ENCODE measurements around the gene KL. TPM values are rescaled to one million over a fixed set of nuclear protein-coding genes. Genes with fewer than 3 reads are reported as not detected.

The KL gene
- total and polyA plus RNA-seq, 2 of the 8 experiments (the other 6 are each of a cell fraction or from before 2014, with no cell fraction given), result 0.02 TPM; not detected in 1

- H4K91ac ChIP-seq (replicated peaks; ENCODE audit: insufficient read length, low read length), result no peak overlapping the region
- H3K27ac ChIP-seq (ENCODE audit: low read depth, low read length), result no peak overlapping the region
- H3K9ac ChIP-seq (replicated peaks in 1 of 4; ENCODE audit: extremely low read depth in 1 of 4, low read depth in 3 of 4, low read length in 3 of 4), result no peak overlapping the region
- H4K8ac ChIP-seq (ENCODE audit: extremely low read depth, insufficient read depth, low read length), result no peak overlapping the region
- no peak overlapping the region for H3K4me2 ChIP-seq (ENCODE audit: insufficient read depth in 1 of 2, low read depth in 2 of 2, low read length in 2 of 2)
- no peaks in the 10 kb centered on the region for H3K9me3 ChIP-seq (ENCODE audit: insufficient read depth in 2 of 2, low read depth in 1 of 2, low read length in 1 of 2)
- no peak overlapping the region for H3K14ac ChIP-seq (ENCODE audit: insufficient read length)
- no peak overlapping the region for H3K18ac ChIP-seq (ENCODE audit: extremely low read depth, low read length)
- H3K4me1 ChIP-seq (replicated peaks in 1 of 4; ENCODE audit: control insufficient read depth in 3 of 4, insufficient read depth in 4 of 4, low read length in 3 of 4), result peaks cover 0 to 8% (median 5%) of the 10 kb centered on the region in 4 experiments; a peak in 4 of 7 replicates
- FAIRE-seq, result no peak
- H4K20me1 ChIP-seq (replicated peaks in 1 of 2; ENCODE audit: control insufficient read depth in 1 of 2, insufficient read depth in 2 of 2, low read length in 2 of 2), result no peaks in the 10 kb centered on the region
- no peaks in the 10 kb centered on the region for H3K79me1 ChIP-seq (ENCODE audit: low read depth, low read length)
- H3K4ac ChIP-seq (replicated peaks; ENCODE audit: insufficient read length, low read depth, low read length), result no peak overlapping the region
- ChIA-PET CTCF (ENCODE audit: partially characterized antibody) (interaction anchor here (1.0 to 1.7 kb wide), 2 partner anchors 22 to 66 kb away, joined by 3 to 4 read pairs; no protein-coding TSS in a partner anchor), POLR2A (ENCODE audit: partially characterized antibody) (no interaction called here)
- H3K27me3 ChIP-seq (replicated peaks in 1 of 4; ENCODE audit: control insufficient read depth in 3 of 4, extremely low read depth in 1 of 4, insufficient read depth in 3 of 4, low read length in 3 of 4), result no peaks in the 10 kb centered on the region
- no peak overlapping the region for H2AFZ ChIP-seq (ENCODE audit: low read length)
- H3K23me2 ChIP-seq (ENCODE audit: low read depth, low read length), result no peaks in the 10 kb centered on the region
- no peak overlapping the region for H4K5ac ChIP-seq (ENCODE audit: insufficient read length, low read depth, low read length)
- no peak overlapping the region for H2BK12ac ChIP-seq (ENCODE audit: low read depth, low read length)
- no peaks in the 10 kb centered on the region for H3K79me2 ChIP-seq (ENCODE audit: control insufficient read depth in 1 of 2, insufficient read depth in 2 of 2, low read length in 2 of 2)
- H2BK20ac ChIP-seq (ENCODE audit: low read length), result no peak overlapping the region
- no peak overlapping the region for H3K23ac ChIP-seq (ENCODE audit: insufficient read length)
- no peaks in the 10 kb centered on the region for H3K36me3 ChIP-seq (ENCODE audit: control insufficient read depth in 2 of 4, insufficient read depth in 4 of 4, low read length in 3 of 4)
- TF ChIP-seq, protein P1, sequence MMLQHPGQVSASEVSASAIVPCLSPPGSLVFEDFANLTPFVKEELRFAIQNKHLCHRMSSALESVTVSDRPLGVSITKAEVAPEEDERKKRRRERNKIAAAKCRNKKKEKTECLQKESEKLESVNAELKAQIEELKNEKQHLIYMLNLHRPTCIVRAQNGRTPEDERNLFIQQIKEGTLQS (IDR thresholded peaks at IDR 0.05; ENCODE audit: insufficient read depth, low read depth, low read length), result no peak
- no peak for TF ChIP-seq GTF2F1 (IDR thresholded peaks at IDR 0.05; ENCODE audit: borderline replicate concordance, low read depth, low read length)
- no peak for TF ChIP-seq NRF1 (IDR thresholded peaks at IDR 0.05; ENCODE audit: low read depth, low read length)
- TF ChIP-seq SUZ12 (IDR thresholded peaks at IDR 0.05; ENCODE audit: low read length), result no peak
- no peak for TF ChIP-seq EP300 (IDR thresholded peaks at IDR 0.05; ENCODE audit: borderline replicate concordance in 1 of 2, low read depth in 2 of 2, low read length in 2 of 2)
- TF ChIP-seq SAP30 (IDR thresholded peaks at IDR 0.05; ENCODE audit: insufficient read depth, insufficient replicate concordance, low read length), result no peak
- no peak overlapping the region for H2BK120ac ChIP-seq (replicated peaks; ENCODE audit: low read depth, low read length)
- H2BK5ac ChIP-seq (ENCODE audit: low read depth, low read length), result no peak overlapping the region
- DNase-seq (ENCODE audit: low read depth in 1 of 2, low spot score in 2 of 2), result no peak
- WGBS, 2 experiments (ENCODE audit: extremely low coverage in 1 of 2, insufficient coverage in 1 of 2, insufficient read length in 1 of 2, insufficient replicate concordance in 2 of 2, low coverage in 1 of 2, low lambda C conversion rate in 2 of 2, missing lambda C conversion rate in 1 of 2), result 84% methylated on average over 5 of the region's 5 CpGs; no CpG with 5 or more reads in 1 of the 2 experiments
- no peak overlapping the region for H3K4me3 ChIP-seq (ENCODE audit: extremely low read depth in 1 of 4, insufficient read depth in 2 of 4, low read depth in 3 of 4, low read length in 4 of 4)
- H3K56ac ChIP-seq (replicated peaks; ENCODE audit: insufficient read length, low read depth, low read length), result no peak overlapping the region
- no peak overlapping the region for H2BK15ac ChIP-seq (ENCODE audit: low read length)
- no peak overlapping the region for H2AK5ac ChIP-seq (ENCODE audit: low read depth, low read length)
Measured at GRCh38 chr13:33091415-33091774, 75.2 kb downstream of the KL start.
